HL-60 (cell line): ENCODE measurements around the gene OSTF1.

Experiments used
- DNase-seq, 2 experiments: peaks; one replicate each; pipeline ENCODE4 v3.0.0-alpha.2; 2010 to 2020; ENCODE audit warnings: low read depth in 1 of 2, low spot score in 1 of 2
- H3K27ac ChIP-seq: fragments of 250-450 bp; sonication (Bioruptor Pico); replicated peaks from 2 replicates; pipeline ENCODE4 v1.5.1; 2020; ENCODE audit warnings: mild to moderate bottlenecking, moderate library complexity
- H3K27me3 ChIP-seq: fragments of 250-450 bp; sonication (Bioruptor Pico); 2 replicates; pipeline ENCODE4 v1.5.1; 2021; ENCODE audit warnings: mild to moderate bottlenecking, moderate library complexity; ENCODE audit not compliant: insufficient read depth, poor library complexity, severe bottlenecking
- H3K4me3 ChIP-seq: replicated peaks from 2 replicates; pipeline ENCODE4 v1.5.1; 2011; ENCODE audit warnings: mild to moderate bottlenecking, control low read depth, low read length; ENCODE audit not compliant: insufficient read depth
- GABPA ChIP-seq: IDR thresholded peaks from 2 replicates; pipeline ENCODE4 v1.6.1; 2012; ENCODE audit warnings: low read depth
- POLR2AphosphoS5 ChIP-seq: IDR thresholded peaks from 2 replicates; pipeline ENCODE4 v1.6.1; 2012; ENCODE audit warnings: low read depth
- SPI1 ChIP-seq: IDR thresholded peaks from 2 replicates; pipeline ENCODE4 v1.6.1; 2012; ENCODE audit warnings: low read depth, mild to moderate bottlenecking, borderline replicate concordance
- TF ChIP-seq, protein P1 (sequence below): IDR thresholded peaks from 2 replicates; pipeline ENCODE4 v1.6.1; 2012; ENCODE audit warnings: low read depth; ENCODE audit not compliant: insufficient replicate concordance
- TF ChIP-seq, protein P2 (sequence below): IDR thresholded peaks from one replicate; pipeline ENCODE4 v1.5.1; 2011; ENCODE audit warnings: low read length, control low read depth, inconsistent platforms; ENCODE audit not compliant: insufficient read depth

The OSTF1 gene

DNA sequence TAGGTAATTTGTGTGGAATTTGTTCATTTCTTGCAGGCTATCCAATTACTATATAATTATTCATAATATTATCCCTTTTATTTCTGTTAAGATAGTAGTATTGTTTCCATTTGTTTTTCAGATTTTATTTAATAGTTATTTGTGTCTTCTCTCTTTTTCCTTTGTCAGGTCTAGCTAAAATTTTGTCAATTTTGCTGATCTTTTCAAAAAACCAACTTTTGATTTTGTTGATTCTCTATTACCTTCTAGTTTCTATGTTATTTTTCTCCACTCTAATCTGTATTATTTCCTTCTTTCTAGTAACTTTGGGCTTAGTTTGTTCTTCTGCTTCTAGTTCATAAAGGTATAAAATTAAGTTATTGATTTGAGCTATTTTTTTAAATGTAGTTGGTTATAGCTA lies 76.3 kb downstream of the OSTF1 start:
- TF ChIP-seq GABPA (no peak), POLR2AphosphoS5 (no peak), SPI1 (no peak)
- TF ChIP-seq, protein P1, sequence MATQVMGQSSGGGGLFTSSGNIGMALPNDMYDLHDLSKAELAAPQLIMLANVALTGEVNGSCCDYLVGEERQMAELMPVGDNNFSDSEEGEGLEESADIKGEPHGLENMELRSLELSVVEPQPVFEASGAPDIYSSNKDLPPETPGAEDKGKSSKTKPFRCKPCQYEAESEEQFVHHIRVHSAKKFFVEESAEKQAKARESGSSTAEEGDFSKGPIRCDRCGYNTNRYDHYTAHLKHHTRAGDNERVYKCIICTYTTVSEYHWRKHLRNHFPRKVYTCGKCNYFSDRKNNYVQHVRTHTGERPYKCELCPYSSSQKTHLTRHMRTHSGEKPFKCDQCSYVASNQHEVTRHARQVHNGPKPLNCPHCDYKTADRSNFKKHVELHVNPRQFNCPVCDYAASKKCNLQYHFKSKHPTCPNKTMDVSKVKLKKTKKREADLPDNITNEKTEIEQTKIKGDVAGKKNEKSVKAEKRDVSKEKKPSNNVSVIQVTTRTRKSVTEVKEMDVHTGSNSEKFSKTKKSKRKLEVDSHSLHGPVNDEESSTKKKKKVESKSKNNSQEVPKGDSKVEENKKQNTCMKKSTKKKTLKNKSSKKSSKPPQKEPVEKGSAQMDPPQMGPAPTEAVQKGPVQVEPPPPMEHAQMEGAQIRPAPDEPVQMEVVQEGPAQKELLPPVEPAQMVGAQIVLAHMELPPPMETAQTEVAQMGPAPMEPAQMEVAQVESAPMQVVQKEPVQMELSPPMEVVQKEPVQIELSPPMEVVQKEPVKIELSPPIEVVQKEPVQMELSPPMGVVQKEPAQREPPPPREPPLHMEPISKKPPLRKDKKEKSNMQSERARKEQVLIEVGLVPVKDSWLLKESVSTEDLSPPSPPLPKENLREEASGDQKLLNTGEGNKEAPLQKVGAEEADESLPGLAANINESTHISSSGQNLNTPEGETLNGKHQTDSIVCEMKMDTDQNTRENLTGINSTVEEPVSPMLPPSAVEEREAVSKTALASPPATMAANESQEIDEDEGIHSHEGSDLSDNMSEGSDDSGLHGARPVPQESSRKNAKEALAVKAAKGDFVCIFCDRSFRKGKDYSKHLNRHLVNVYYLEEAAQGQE = no peak
- TF ChIP-seq, protein P2, sequence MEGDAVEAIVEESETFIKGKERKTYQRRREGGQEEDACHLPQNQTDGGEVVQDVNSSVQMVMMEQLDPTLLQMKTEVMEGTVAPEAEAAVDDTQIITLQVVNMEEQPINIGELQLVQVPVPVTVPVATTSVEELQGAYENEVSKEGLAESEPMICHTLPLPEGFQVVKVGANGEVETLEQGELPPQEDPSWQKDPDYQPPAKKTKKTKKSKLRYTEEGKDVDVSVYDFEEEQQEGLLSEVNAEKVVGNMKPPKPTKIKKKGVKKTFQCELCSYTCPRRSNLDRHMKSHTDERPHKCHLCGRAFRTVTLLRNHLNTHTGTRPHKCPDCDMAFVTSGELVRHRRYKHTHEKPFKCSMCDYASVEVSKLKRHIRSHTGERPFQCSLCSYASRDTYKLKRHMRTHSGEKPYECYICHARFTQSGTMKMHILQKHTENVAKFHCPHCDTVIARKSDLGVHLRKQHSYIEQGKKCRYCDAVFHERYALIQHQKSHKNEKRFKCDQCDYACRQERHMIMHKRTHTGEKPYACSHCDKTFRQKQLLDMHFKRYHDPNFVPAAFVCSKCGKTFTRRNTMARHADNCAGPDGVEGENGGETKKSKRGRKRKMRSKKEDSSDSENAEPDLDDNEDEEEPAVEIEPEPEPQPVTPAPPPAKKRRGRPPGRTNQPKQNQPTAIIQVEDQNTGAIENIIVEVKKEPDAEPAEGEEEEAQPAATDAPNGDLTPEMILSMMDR = no peak
- no peak for DNase-seq
- H3K27ac ChIP-seq = no peak overlapping the region
- no peak overlapping the region for H3K4me3 ChIP-seq
- no peaks in the 10 kb centered on the region for H3K27me3 ChIP-seq

DNA sequence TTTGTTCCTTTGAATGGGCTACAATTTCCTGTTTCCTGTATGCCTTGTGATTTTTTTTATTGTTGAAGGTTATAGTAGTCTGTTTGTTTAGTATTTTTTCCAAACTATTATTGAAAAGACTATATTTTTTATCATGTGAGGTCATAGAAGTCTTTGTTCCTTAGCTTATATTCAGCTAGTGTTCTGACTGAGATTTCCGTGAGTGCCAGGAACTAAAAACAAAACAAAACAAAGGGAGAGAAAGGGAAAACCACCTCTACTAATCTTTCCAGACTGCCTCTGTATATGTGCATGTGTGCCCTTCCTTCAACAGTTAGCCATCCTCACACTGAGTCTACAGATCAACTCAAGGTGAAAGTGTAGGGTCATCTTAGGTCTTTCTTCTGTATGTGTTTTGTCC lies 79.0 kb downstream of the OSTF1 start:
- H3K27me3 ChIP-seq = no peaks in the 10 kb centered on the region
- H3K4me3 ChIP-seq = no peak overlapping the region
- no peak overlapping the region for H3K27ac ChIP-seq
- TF ChIP-seq GABPA = no peak
- TF ChIP-seq SPI1 = no peak
- DNase-seq = no peak

DNA sequence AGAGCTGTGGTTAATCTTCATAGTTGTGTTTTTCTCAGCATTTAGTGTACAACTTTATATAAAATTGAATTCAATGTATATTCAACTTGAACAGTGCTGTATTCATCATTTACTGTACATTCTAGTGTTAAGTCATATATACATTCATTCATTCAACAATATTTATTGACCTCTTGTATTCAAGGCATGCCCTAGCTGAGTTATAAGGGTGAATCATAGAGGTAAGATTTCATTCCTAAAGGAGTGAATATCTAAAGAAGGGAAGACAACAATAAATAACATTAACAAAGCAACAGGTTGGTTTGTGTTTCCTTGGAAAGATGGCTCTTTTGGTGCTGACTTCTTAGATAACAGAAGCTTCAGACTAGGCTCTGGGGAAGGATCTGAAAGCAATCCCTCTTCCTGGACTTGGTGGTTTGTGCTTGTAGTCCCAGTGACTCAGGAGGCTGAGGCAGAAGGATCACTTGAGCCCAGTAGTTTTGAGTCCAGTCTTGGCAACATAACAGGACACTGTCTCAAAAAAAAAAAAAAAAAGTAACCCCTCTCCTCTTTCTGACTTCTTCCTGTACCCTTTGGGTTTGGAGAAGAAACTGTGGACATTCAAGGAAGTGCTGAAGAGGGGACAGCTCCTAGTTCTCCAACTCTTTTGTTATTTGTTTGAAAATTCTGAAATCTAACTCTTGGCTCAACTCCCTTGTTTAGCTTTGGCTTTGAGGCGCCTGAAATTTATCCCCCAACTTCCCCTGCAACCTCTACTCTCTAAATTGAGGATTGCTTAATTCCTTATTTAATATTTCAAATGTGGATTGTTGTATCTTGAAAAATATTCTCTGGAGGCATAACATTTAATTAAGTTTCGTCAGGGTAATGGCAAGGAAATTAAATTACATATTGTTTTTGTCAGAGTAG lies 80.2 kb downstream of the OSTF1 start:
- TF ChIP-seq SPI1 (no peak), POLR2AphosphoS5 (no peak), GABPA (no peak)
- TF ChIP-seq, protein P2 = no peak
- TF ChIP-seq, protein P1 = no peak
- Histone ChIP-seq H3K27ac (no peak overlapping the region), H3K4me3 (no peak overlapping the region), H3K27me3 (no peaks in the 10 kb centered on the region)
- DNase-seq = no peak

DNA sequence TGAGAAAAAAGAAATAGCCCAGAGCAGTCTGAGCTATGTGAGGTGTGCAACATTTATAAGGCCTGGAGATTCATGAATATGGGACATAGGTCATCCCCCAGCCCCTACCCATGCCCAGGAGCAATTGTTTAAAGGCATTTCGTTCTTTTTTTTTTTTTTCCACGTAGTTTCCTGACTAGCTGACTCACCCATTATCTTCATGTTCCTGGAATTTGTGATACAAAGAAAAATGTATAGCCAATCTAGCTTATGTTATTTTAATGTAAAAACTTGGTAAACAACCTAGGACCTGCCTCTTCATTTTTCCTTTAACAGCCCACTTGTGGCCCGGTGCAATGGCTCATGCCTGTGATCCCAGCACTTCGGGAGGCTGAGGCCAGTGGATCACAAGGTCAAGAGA lies 81.3 kb downstream of the OSTF1 start:
- Histone ChIP-seq H3K4me3 (no peak overlapping the region), H3K27ac (no peak overlapping the region), H3K27me3 (no peaks in the 10 kb centered on the region)
- TF ChIP-seq POLR2AphosphoS5 (no peak), GABPA (no peak), SPI1 (no peak)
- TF ChIP-seq, protein P1 = no peak
- TF ChIP-seq, protein P2 = no peak
- no peak for DNase-seq
